ENCODE results near the gene TCERG1L.
"Not testable (repeated sequence)": the region's sequence is repeated elsewhere in the genome, so short reads cannot be mapped to it uniquely, and the experiment has no call there.

Gene TCERG1L

DNA sequence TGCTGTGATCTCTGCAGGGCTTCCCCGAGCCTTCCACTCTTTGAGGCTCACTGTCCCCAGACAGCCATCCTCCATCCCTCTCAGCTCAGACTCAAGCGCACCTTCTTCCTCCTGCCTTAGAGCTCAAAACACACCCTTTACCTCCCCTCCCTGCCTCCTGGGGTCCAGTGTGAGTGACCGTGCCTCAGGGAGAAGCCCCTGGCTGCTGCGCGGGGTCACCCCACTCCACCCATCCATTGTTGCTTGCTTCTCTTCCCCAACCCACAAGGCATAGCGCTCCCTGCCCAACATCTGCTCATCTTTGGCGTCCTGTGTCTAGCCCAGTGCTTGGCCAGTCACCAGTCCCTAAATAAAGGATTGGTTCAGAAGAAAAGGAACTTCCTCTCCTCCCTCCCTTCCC lies 170.3 kb downstream of the TCERG1L start:
- DNase-seq: no peak

DNA sequence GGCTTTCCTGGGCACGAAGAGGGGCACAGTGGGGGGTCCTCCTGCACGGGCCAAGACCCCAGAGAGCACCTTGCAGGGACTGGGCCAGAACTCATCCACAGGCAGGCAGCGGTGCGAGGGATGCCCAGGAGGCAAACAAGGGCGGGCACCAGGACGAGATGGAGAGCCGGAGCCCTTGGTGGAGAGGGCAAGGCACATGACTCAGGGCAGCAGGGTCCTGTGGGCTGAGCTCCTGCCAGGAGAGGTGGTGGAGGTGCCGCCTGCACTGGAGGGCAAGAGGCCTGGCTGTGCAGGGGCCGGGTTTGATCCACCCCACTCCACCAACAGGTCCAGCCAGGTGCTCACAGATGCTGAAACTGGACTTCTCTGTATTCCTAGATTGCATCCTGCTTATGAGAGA lies 170.9 kb downstream of the TCERG1L start:
- DNase-seq: no peak

GRCh38 chr10:131137223-131137622 lies 174.3 kb downstream of the TCERG1L start:
- DNase-seq: no peak

GRCh38 chr10:131136336-131136735 lies 175.2 kb downstream of the TCERG1L start:
- not testable (repeated sequence) for DNase-seq

GRCh38 chr10:131135716-131136115 lies 175.8 kb downstream of the TCERG1L start:
- DNase-seq: no peak

DNA sequence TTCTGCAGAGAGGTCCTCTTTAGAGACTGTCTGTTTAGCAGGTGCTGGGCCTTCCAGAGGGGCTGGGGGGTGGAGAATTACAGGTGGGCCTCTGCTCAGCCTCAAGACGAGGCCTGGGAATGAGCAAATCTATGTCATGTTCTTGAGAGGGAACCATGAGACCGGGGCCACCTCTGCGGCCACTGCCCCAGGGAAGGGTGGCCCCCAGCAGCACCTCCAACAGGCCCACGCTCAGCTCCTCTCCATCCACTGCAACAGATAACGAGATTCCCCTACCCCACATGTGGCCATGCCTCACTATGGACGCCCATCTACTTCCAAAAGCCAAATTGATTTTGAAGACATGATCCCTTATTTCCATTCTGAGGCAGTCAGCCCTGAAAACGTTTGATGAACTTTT lies 176.9 kb downstream of the TCERG1L start:
- no peak for DNase-seq

GRCh38 chr10:131134001-131134576 lies 177.4 kb downstream of the TCERG1L start:
- DNase-seq: no peak

DNA sequence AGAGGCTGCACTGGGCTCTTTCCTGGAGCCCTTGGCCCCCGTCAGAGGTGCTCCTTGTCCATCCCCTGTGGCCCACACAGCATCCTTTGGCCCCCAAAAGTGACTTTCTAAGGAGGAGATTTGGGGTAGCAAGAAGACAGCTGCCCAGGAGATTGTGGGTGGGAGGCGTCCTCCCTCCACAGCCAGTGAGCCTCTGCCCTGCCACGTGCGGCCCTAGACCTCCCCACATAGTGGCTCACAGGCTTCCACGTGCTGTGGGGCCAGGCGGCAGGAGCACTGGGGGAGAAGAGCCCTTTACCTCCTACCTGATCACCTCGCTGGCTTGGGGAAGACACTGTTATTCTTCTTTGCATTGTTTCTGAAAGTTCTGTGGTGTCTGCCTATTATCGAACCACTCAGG lies 178.8 kb downstream of the TCERG1L start:
- DNase-seq: no peak

DNA sequence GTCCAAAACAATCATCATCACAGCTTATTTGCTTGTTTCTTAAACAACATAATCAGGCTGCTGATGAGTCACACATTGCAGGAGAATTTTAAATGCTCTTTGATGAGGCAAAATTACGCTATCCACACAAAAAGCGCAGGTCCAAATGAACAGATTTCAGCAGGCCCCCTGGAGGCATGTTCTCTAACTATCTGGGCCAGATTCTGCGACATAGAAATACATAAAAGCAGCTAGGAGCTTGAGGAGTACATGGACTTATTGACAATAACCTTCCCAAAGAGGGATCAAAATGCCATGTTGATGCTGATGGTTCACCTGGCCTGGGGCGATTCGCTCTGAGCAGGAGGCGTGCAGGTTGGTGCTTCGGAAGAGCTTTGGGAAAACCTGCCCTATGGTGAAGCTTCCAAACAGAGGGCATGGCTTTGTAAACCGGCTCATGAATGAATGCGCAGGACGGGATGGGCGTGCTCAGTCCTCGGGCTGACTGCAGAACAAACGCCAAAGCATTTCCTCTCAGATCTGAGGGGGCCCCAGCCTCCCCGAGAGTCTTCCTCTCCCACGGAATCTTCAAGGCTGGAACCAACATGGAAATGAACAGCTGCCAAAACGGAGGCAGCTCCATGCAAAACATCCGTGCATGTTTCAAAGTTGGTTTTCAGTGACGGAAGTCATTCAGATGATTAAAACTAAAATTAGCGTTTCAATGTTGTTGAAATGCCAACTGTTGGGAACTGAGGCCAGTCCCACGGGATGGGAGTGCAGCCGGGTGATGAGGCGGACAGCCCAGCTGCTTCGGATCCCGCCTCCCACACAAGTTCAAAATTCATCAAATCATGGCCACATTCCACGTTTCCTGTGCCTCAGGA lies 179.6 kb downstream of the TCERG1L start:
- DNase-seq: no peak

DNA sequence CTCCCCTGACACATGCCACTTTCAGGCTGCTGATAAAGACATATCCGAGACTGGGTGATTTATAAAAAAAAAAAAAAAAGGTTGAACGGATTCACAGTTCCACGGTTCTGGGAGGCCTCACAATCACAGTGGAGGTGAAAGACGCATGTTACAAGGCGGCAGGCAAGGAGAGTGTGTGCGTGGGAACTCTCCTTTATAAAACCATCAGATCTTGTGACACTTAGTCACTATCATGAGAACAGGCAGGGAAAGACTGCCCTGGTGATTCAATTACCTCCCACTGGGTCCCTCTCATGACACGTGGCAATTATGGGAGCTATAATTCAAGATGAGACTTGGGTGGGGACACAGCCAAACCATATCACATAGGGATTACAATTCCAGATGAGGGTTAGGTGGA lies 181.5 kb downstream of the TCERG1L start:
- no peak for DNase-seq

GRCh38 chr10:131129544-131129943 lies 182.0 kb downstream of the TCERG1L start:
- no peak for DNase-seq

GRCh38 chr10:131128731-131129130 lies 182.8 kb downstream of the TCERG1L start:
- DNase-seq: no peak

GRCh38 chr10:131127610-131128009 lies 183.9 kb downstream of the TCERG1L start:
- DNase-seq: no peak

DNA sequence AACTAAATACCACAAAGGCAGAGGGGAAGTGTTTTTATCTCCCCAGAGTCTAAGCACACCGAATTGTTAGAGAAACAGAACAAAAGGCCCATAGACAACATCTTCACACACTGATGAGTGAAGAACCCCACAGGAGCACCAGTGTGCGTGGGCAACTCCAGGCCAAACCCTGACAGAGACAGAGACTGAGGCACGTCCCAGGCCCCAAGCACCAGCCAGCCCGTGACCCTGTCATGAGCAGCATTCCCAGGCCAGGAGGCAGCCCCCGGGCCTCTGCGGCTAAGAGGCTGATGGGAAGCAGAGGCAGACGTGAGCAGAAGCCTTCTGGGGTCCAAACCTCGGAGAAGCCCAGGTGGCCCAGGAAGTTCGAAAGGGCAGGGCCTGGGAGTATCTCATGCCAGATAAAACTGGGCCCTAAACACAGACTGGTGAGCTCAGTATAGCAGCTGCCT lies 184.4 kb downstream of the TCERG1L start:
- no peak for DNase-seq

- no peak for DNase-seq
Observed at GRCh38 chr10:131126321-131127137, 185.0 kb downstream of the TCERG1L start.

GRCh38 chr10:131125511-131126225 lies 185.9 kb downstream of the TCERG1L start:
- no peak for DNase-seq

DNA sequence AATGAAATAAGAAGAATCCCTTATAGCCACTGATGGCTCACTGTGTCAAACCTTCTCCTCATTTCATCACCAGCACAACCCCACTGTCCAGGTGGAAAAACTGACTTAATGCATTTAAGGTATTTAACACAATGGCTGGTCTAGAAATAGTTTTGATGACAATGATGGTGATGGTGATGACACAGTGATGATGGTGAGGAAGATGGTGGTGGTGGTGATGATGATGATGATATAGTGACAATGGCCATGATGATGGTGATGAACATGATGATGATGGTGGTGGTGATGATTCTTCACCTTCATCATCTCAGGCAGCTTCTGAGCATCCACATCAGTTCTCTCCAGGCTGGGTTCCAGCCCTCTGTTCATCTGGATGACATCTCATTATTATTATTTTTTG lies 186.6 kb downstream of the TCERG1L start:
- no peak for DNase-seq

- no peak for DNase-seq
Observed at GRCh38 chr10:131123496-131123895, 188.0 kb downstream of the TCERG1L start.

GRCh38 chr10:131121511-131122035 lies 189.9 kb downstream of the TCERG1L start:
- no peak for DNase-seq

- no peak for DNase-seq
Observed at GRCh38 chr10:131119626-131120355, 191.7 kb downstream of the TCERG1L start.

DNA sequence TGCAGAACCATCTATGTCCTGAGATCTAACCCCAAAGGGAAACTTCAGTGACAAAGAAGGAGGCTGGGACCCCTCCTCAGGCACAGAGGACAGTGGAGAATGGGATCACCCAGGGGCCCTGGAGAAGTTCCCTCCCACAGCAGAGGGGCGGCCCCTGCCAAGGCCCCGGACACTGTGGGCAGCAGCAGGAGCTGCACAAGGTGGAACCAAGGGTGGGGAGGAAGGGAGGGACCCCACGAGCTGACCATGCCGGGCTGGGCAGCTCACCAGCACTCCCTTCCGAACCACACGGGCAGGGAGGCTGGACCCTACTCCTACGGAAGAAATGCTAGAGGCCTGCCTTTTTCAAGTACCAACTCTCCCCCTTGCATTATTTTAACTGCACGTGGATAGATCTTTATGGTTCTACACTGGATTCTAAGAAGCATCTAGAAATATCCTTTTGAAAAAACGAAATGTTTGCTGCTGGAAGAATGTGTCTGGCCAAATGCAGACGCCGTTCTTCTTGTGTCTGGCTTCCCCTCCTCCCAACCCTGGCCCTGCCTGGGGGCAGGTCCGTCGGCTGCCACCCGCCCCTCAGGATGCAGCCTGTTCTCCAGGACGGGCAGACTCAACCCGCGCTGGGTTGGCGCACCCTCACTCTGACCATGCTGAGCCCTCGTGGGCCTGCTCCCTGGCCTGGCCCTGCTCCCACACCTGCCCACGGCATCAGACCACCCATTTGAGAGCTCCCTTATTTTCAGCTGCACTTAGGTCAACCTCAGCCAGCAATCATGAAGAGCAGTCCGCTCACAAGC lies 193.9 kb downstream of the TCERG1L start:
- DNase-seq: no peak
